ENCODE measurements around the gene SLC6A3. TPM values are rescaled to one million over a fixed set of nuclear protein-coding genes. Genes with fewer than 3 reads are reported as not detected.

Gene SLC6A3
- total and polyA plus RNA-seq, 2 experiments from 2014 or later, result not detected

DNA sequence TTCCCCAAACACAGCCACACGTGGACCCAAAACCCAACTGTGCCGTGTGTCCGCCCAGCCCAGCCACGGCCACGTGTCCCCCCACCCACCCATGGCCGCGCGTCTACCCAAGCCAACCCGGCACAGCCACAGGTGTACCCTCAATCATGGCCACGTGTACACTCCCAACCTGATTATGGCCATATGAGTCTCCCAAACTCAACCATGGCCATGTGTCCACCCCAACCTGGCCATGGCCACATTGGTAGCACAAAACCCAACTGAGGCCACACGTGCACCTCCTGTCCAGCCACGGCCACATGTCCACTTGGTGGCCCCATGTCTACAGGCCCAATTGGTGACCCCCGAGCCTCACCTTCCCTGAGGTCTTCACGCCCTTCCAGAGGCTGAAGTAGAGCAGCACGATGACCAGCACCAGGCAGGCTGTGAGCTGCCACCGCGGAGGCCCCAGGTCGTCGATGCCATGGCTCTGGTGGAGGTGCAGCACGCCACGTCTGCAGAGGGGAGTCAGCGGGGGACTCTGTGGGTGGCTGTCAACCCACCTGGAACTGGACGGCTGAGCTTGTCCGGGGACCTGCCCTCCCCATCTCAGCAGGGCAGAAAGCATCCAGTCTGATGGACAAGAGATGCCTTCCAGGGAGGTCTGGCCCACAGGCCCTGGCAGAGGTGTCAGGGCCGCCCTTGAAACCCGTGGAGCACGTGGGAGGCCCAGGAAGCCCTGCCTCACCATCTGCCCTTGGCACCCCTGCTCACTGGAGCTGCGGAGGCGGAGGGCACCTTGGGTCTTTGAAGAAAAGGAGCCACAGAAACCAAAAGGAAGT, 23.5 kb downstream of the SLC6A3 start:
- no peaks in the 10 kb centered on the region for H3K79me2 ChIP-seq (ENCODE audit: insufficient read depth)
- H3K4me3 ChIP-seq, result no peak overlapping the region
- in situ Hi-C loops (cut with MboI), result no loop called here
- H3K9ac ChIP-seq, result no peak overlapping the region
- no peak overlapping the region for H2AFZ ChIP-seq
- H3K27me3 ChIP-seq (replicated peaks; ENCODE audit: insufficient read depth), result no peaks in the 10 kb centered on the region
- no peak overlapping the region for H3K4me2 ChIP-seq (ENCODE audit: unreplicated experiment)
- H3K36me3 ChIP-seq (ENCODE audit: low read depth), result no peaks in the 10 kb centered on the region
- DNase-seq, result no peak
- no peaks in the 10 kb centered on the region for H3K4me1 ChIP-seq (ENCODE audit: insufficient read depth)
- H4K20me1 ChIP-seq (ENCODE audit: insufficient read depth), result no peaks in the 10 kb centered on the region
- H3K27ac ChIP-seq, result no peak overlapping the region
- TF ChIP-seq EZH2phosphoT487 (IDR thresholded peaks at IDR 0.05; ENCODE audit: insufficient read depth, low read depth) (no peak), EZH2 (IDR thresholded peaks at IDR 0.05; ENCODE audit: insufficient read depth, poor library complexity, severe bottlenecking) (no peak)
- no peaks in the 10 kb centered on the region for H3K9me2 ChIP-seq (ENCODE audit: insufficient read depth)
- WGBS, 2 experiments (ENCODE audit: low coverage in 1 of 2, low lambda C conversion rate in 2 of 2, missing lambda C conversion rate in 2 of 2), result 59 to 62% methylated on average over 23 to 29 of the region's 29 CpGs
- no peaks in the 10 kb centered on the region for H3F3A ChIP-seq (ENCODE audit: insufficient read depth)
- no peaks in the 10 kb centered on the region for H3K9me3 ChIP-seq (ENCODE audit: low read depth)

DNA sequence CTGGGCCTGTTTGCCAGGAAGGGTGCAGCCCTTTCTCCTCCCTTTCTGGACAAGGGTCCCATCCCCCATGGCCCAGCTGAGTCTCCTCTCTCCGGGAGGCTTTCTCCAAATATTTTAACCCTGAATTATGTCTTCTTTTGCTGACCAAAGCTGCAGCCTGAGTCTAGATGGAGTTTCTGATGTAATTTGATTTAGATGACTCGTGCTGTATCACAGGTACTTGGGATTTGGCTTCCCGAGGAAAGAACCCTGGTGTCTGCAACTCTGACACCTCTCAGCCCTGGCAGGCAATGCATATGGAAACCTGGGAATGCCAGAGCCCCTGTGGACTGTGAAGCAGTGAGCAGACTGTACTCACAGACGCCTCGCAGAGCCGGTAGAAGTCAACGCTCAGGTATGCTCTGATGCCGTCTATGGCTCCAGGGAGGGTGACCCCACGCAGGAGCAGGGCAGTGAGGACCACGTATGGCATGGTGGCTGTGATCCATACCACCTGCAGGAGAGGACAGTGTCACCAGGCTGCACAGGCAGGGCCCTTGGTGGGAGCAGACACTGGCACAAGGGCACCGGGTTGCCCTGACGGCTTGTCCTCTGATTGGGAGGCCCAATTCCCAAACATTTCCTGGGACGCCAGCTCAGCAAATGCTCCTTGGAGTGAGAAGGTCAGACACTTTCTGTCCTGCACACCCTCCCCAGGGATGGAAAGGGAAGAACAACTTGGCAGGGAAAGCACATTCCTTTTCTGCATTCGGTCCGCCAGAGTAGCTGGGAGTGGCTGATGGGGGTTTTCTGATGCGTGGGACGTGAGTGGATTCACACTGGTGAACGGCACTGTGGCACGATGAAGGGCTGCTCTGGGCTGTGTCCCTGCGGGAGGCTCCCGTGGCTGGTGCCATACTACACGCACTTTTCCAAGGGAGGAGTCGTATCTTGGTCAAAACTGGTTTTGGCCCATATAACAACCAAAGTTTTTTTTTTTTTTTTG, 24.7 kb downstream of the SLC6A3 start:
- Histone ChIP-seq H4K20me1 (ENCODE audit: insufficient read depth) (no peaks in the 10 kb centered on the region), H3K4me3 (no peak overlapping the region), H3F3A (ENCODE audit: insufficient read depth) (no peaks in the 10 kb centered on the region), H3K4me1 (ENCODE audit: insufficient read depth) (no peaks in the 10 kb centered on the region), H3K9me3 (ENCODE audit: low read depth) (no peaks in the 10 kb centered on the region), H3K79me2 (ENCODE audit: insufficient read depth) (no peaks in the 10 kb centered on the region), H3K27me3 (replicated peaks; ENCODE audit: insufficient read depth) (no peaks in the 10 kb centered on the region), H2AFZ (no peak overlapping the region), H3K9ac (no peak overlapping the region), H3K36me3 (ENCODE audit: low read depth) (no peaks in the 10 kb centered on the region), H3K27ac (no peak overlapping the region), H3K4me2 (ENCODE audit: unreplicated experiment) (no peak overlapping the region), H3K9me2 (ENCODE audit: insufficient read depth) (no peaks in the 10 kb centered on the region)
- TF ChIP-seq EZH2 (IDR thresholded peaks at IDR 0.05; ENCODE audit: insufficient read depth, poor library complexity, severe bottlenecking), result no peak
- peak; percentile 23 for DNase-seq
- 45 to 47% methylated on average over 23 of the region's 23 CpGs for WGBS, 2 experiments (ENCODE audit: low coverage in 1 of 2, low lambda C conversion rate in 2 of 2, missing lambda C conversion rate in 2 of 2)
- in situ Hi-C loops (cut with MboI), result no loop called here

DNA sequence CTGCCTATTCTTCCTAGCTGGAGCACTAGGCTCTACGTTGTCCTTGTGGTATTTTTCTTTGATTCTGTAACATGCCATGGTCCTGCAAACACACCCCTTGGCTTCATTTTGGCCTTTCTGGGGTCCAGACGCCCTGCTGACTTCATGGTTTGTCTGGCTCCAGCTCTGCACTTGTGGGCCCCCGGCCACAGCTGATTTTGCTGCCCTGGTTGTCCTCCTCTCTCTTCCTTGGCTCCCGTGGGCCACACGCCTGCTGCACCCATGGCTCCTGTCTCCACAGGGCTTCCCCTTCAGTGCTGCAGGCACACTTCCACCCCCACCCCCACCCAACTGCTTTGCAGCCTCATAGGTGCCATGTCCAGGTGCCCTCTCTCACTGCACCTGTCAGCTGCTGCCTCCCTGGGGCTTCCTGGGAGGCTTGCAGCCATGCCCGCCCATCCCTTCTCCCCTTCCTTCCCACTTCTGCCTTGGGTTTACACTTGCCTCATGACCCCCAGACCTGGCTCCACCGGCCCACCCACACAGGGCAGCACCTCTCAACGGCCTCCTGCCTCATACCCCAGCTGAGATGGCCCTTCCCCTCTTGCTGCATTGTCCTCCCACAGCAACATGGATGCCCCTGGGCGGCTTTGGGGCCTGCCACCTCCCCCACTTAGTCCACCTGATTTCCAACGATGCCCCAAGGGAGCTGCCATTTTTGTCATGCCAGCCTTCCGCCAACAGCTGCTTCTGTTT, 25.6 kb downstream of the SLC6A3 start:
- TF ChIP-seq EZH2phosphoT487 (IDR thresholded peaks at IDR 0.05; ENCODE audit: insufficient read depth, low read depth) (no peak), EZH2 (IDR thresholded peaks at IDR 0.05; ENCODE audit: insufficient read depth, poor library complexity, severe bottlenecking) (no peak)
- H3K27ac ChIP-seq, result no peak overlapping the region
- no peaks in the 10 kb centered on the region for H3K4me1 ChIP-seq (ENCODE audit: insufficient read depth)
- no peak for DNase-seq
- no peaks in the 10 kb centered on the region for H3K36me3 ChIP-seq (ENCODE audit: low read depth)
- no peak overlapping the region for H3K4me3 ChIP-seq
- in situ Hi-C loops (cut with MboI), result no loop called here
- no peaks in the 10 kb centered on the region for H4K20me1 ChIP-seq (ENCODE audit: insufficient read depth)
- H3K79me2 ChIP-seq (ENCODE audit: insufficient read depth), result no peaks in the 10 kb centered on the region
- H2AFZ ChIP-seq, result no peak overlapping the region
- H3K9ac ChIP-seq, result no peak overlapping the region
- H3K4me2 ChIP-seq (ENCODE audit: unreplicated experiment), result no peak overlapping the region
- H3F3A ChIP-seq (ENCODE audit: insufficient read depth), result no peaks in the 10 kb centered on the region
- WGBS, 2 experiments (ENCODE audit: low coverage in 1 of 2, low lambda C conversion rate in 2 of 2, missing lambda C conversion rate in 2 of 2), result 36 to 42% methylated on average over 11 of the region's 11 CpGs
- H3K9me2 ChIP-seq (ENCODE audit: insufficient read depth), result no peaks in the 10 kb centered on the region
- no peaks in the 10 kb centered on the region for H3K27me3 ChIP-seq (replicated peaks; ENCODE audit: insufficient read depth)
- no peaks in the 10 kb centered on the region for H3K9me3 ChIP-seq (ENCODE audit: low read depth)

DNA sequence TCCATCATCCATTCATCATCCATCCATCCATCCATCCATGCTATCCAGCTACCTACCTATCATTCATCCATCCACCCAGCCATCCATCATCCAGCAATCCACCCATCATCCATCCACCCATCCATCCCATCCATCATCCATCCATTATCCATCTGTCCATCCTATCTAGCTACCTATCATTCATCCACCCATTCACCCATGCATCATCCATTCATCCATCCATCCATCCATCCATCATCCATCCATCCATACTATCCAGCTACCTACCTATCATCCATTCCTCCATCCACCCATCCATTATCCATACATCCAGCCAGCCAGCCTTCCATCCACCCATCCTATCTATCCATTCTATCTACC, 26.3 kb downstream of the SLC6A3 start:
- in situ Hi-C loops (cut with MboI), result no loop called here
- Histone ChIP-seq H3F3A (ENCODE audit: insufficient read depth) (no peaks in the 10 kb centered on the region), H3K27ac (no peak overlapping the region), H3K9me3 (ENCODE audit: low read depth) (no peaks in the 10 kb centered on the region), H3K9ac (no peak overlapping the region), H3K36me3 (ENCODE audit: low read depth) (no peaks in the 10 kb centered on the region), H4K20me1 (ENCODE audit: insufficient read depth) (no peaks in the 10 kb centered on the region), H3K4me2 (ENCODE audit: unreplicated experiment) (no peak overlapping the region), H3K27me3 (replicated peaks; ENCODE audit: insufficient read depth) (no peaks in the 10 kb centered on the region), H2AFZ (no peak overlapping the region), H3K4me3 (no peak overlapping the region), H3K79me2 (ENCODE audit: insufficient read depth) (no peaks in the 10 kb centered on the region), H3K9me2 (ENCODE audit: insufficient read depth) (no peaks in the 10 kb centered on the region), H3K4me1 (ENCODE audit: insufficient read depth) (no peaks in the 10 kb centered on the region)
- DNase-seq, result no peak
- TF ChIP-seq EZH2 (IDR thresholded peaks at IDR 0.05; ENCODE audit: insufficient read depth, poor library complexity, severe bottlenecking) (no peak), EZH2phosphoT487 (IDR thresholded peaks at IDR 0.05; ENCODE audit: insufficient read depth, low read depth) (no peak)

Data from GM23248 (cell line).